ENCODE results near the gene STMN3. TPM values are rescaled to one million over a fixed set of nuclear protein-coding genes. Genes with fewer than 3 reads are reported as not detected.
"Not testable (repeated sequence)": the region's sequence is repeated elsewhere in the genome, so short reads cannot be mapped to it uniquely, and the experiment has no call there.

The STMN3 gene
- total RNA-seq, 2 donors from 2014 or later: 5.6 to 7.8 TPM

GRCh38 chr20:63675681-63676368 is 22.6 kb upstream of the STMN3 start:
- 90 to 91% methylated on average over 19 to 20 of the region's 20 CpGs for WGBS, 2 donors
- Histone ChIP-seq H3K4me3 (no peak overlapping the region), H3K27me3 (no peaks in the 10 kb centered on the region), H3K27ac (no peak overlapping the region), H3K36me3 (replicated peaks in 1 of 2; ENCODE audit: insufficient read depth in 1 of 2, low read depth in 2 of 2) (peaks cover 0 to 7% of the 10 kb centered on the region in 2 donors), H3K9me3 (no peaks in the 10 kb centered on the region), H3K4me1 (no peaks in the 10 kb centered on the region)
- intact Hi-C loops (cut with DNase I): no loop called here
- TF ChIP-seq POLR2A (IDR thresholded peaks at IDR 0.05): no peak
- TF ChIP-seq CTCF (IDR thresholded peaks at IDR 0.05): no peak
- no peak for ATAC-seq
- DNase-seq: no peak

- TF ChIP-seq POLR2A (IDR thresholded peaks at IDR 0.05): no peak
- DNase-seq: no peak
- Histone ChIP-seq H3K4me1 (no peaks in the 10 kb centered on the region), H3K27me3 (no peaks in the 10 kb centered on the region), H3K4me3 (no peak overlapping the region), H3K9me3 (no peaks in the 10 kb centered on the region), H3K36me3 (replicated peaks in 1 of 2; ENCODE audit: insufficient read depth in 1 of 2, low read depth in 2 of 2) (peaks cover 0 to 7% of the 10 kb centered on the region in 2 donors), H3K27ac (no peak overlapping the region)
- intact Hi-C loops (cut with DNase I): no loop called here
- ATAC-seq: no peak
- WGBS, 2 donors: 98 to 100% methylated on average over 3 to 14 of the region's 14 CpGs
These were observed 20.7 kb upstream of the STMN3 start for GRCh38 chr20:63673951-63674350.

- no peak overlapping the region for H3K27ac ChIP-seq
- WGBS, 2 donors: 89 to 100% methylated on average over 3 to 10 of the region's 10 CpGs
- no peaks in the 10 kb centered on the region for H3K4me1 ChIP-seq
- no peak for TF ChIP-seq POLR2A (IDR thresholded peaks at IDR 0.05)
- TF ChIP-seq CTCF (IDR thresholded peaks at IDR 0.05): no peak
- H3K27me3 ChIP-seq: no peaks in the 10 kb centered on the region
- ATAC-seq (no peak), DNase-seq (no peak)
- no peaks in the 10 kb centered on the region for H3K9me3 ChIP-seq
- peaks cover 0 to 10% of the 10 kb centered on the region in 2 donors for H3K36me3 ChIP-seq (replicated peaks in 1 of 2; ENCODE audit: insufficient read depth in 1 of 2, low read depth in 2 of 2)
- no peak overlapping the region for H3K4me3 ChIP-seq
- intact Hi-C loops (cut with DNase I): no loop called here
These were observed 19.4 kb upstream of the STMN3 start for GRCh38 chr20:63672666-63673065.

- H3K27ac ChIP-seq; ATAC-seq; H3K9me3 ChIP-seq; H3K4me3 ChIP-seq; intact Hi-C loops (cut with DNase I); H3K4me1 ChIP-seq; H3K27me3 ChIP-seq; DNase-seq: not testable (repeated sequence)
- peaks cover 0 to 10% of the 10 kb centered on the region in 2 donors for H3K36me3 ChIP-seq (replicated peaks in 1 of 2; ENCODE audit: insufficient read depth in 1 of 2, low read depth in 2 of 2)
- WGBS, 2 donors: 92% methylated on average over 9 to 12 of the region's 12 CpGs
These were observed 18.5 kb upstream of the STMN3 start for GRCh38 chr20:63671695-63672094.

- Histone ChIP-seq H3K36me3 (replicated peaks in 1 of 2; ENCODE audit: insufficient read depth in 1 of 2, low read depth in 2 of 2) (peaks cover 0 to 3% of the 10 kb centered on the region in 2 donors), H3K4me3 (no peak overlapping the region), H3K27me3 (no peaks in the 10 kb centered on the region), H3K27ac (no peak overlapping the region), H3K4me1 (no peaks in the 10 kb centered on the region), H3K9me3 (no peaks in the 10 kb centered on the region)
- intact Hi-C loops (cut with DNase I): no loop called here
- TF ChIP-seq CTCF (IDR thresholded peaks at IDR 0.05) (no peak), POLR2A (IDR thresholded peaks at IDR 0.05) (no peak)
- 89 to 94% methylated on average over 9 to 11 of the region's 11 CpGs for WGBS, 2 donors
- no peak for DNase-seq
- ATAC-seq: no peak
These were observed 15.1 kb upstream of the STMN3 start for GRCh38 chr20:63668351-63668750.

GRCh38 chr20:63667858-63668257 is 14.6 kb upstream of the STMN3 start:
- Histone ChIP-seq H3K9me3 (no peaks in the 10 kb centered on the region), H3K4me1 (no peaks in the 10 kb centered on the region), H3K36me3 (replicated peaks in 1 of 2; ENCODE audit: insufficient read depth in 1 of 2, low read depth in 2 of 2) (peaks cover 0 to 3% of the 10 kb centered on the region in 2 donors), H3K4me3 (no peak overlapping the region), H3K27me3 (no peaks in the 10 kb centered on the region), H3K27ac (no peak overlapping the region)
- no peak for DNase-seq
- no peak for ATAC-seq
- no peak for TF ChIP-seq POLR2A (IDR thresholded peaks at IDR 0.05)
- intact Hi-C loops (cut with DNase I): no loop called here
- 90 to 92% methylated on average over 14 to 16 of the region's 16 CpGs for WGBS, 2 donors

All from body of pancreas (tissue), 4 donors.